Activated T-helper 1 cell treated with anti-CD3 and anti-CD28 coated beads, Interleukin-12 subunit alpha, Interleukin-12 subunit beta, Interleukin-2, Interleukin-4 antibody, amounts not matched to agents 30 ng/mL and 10 ng/mL and 1 ng/mL, durations not matched to agents 14 hours and 24 hours and 36 hours (primary cell): ENCODE results near the gene NEMF. TPM values are rescaled to one million over a fixed set of nuclear protein-coding genes. Genes with fewer than 3 reads are reported as not detected.

Experiments used
- DNase-seq: peaks from one replicate; pipeline ENCODE4 v3.0.0; 2021; ENCODE audit warnings: low spot score
- H3K27ac Mint-ChIP-seq: one replicate; pipeline ENCODE4 v1.8.0; 2021; ENCODE audit warnings: mild to moderate bottlenecking, mixed read lengths
- H3K27me3 Mint-ChIP-seq: one replicate; pipeline ENCODE4 v1.8.0; 2022; ENCODE audit warnings: mild to moderate bottlenecking, moderate library complexity, mixed read lengths; ENCODE audit not compliant: insufficient read depth
- H3K36me3 Mint-ChIP-seq: one replicate; pipeline ENCODE4 v1.8.0; 2021; ENCODE audit warnings: low read depth, mixed read lengths
- H3K4me1 Mint-ChIP-seq: one replicate; pipeline ENCODE4 v1.8.0; 2021; ENCODE audit warnings: low read depth, mixed read lengths
- H3K4me3 Mint-ChIP-seq: one replicate; pipeline ENCODE4 v1.8.0; 2021; ENCODE audit warnings: mild to moderate bottlenecking, moderate library complexity, mixed read lengths
- H3K9me3 Mint-ChIP-seq: one replicate; pipeline ENCODE4 v1.8.0; 2021; ENCODE audit warnings: mixed read lengths
- intact Hi-C: fragments of 100-400 bp; cut with micrococcal nuclease; formaldehyde crosslinking; loops from one replicate; pipeline ENCODE4 v1.15.1; 2024
- total RNA-seq: library from RNA; stranded (reverse); gene quantifications from 2 replicates; pipeline ENCODE4 v1.2.3, GENCODE V29; 2022

NEMF gene
- total RNA-seq, 1 donor from 2014 or later = 79.9 TPM

GRCh38 chr14:49867831-49868719 is 15.5 kb upstream of the NEMF start:
- peak; percentile 92 for DNase-seq
- Mint-ChIP-seq H3K27ac (peak overlapping the region; percentile 97), H3K27me3 (no peaks in the 10 kb centered on the region), H3K36me3 (peaks cover 1% of the 10 kb centered on the region), H3K9me3 (no peaks in the 10 kb centered on the region), H3K4me1 (peaks cover 20% of the 10 kb centered on the region), H3K4me3 (peak overlapping the region; percentile 93)
- intact Hi-C loops = loop anchor here (1.0 kb wide), 7 partner anchors 24 to 444 kb away; partner anchors contain the start of genes DMAC2L, L2HGDH and VCPKMT

- Mint-ChIP-seq H3K4me1 (peaks cover 31% of the 10 kb centered on the region), H3K9me3 (no peaks in the 10 kb centered on the region), H3K36me3 (peaks cover 1% of the 10 kb centered on the region), H3K27ac (no peak overlapping the region), H3K4me3 (no peak overlapping the region), H3K27me3 (peaks cover 6% of the 10 kb centered on the region)
- DNase-seq = peak; percentile 67
- intact Hi-C loops = loop anchor here (1.0 to 2.0 kb wide), 2 partner anchors 240 to 667 kb away; partner anchors contain the start of gene MAP4K5
Observed at GRCh38 chr14:49865431-49865859, 12.9 kb upstream of the NEMF start.

GRCh38 chr14:49863487-49864281 is 11.1 kb upstream of the NEMF start:
- DNase-seq = no peak
- peaks cover 6% of the 10 kb centered on the region for H3K27me3 Mint-ChIP-seq
- intact Hi-C loops = loop anchor here (1.0 to 2.0 kb wide), 6 partner anchors 29 to 669 kb away; partner anchors contain the start of genes DMAC2L, L2HGDH, MAP4K5 and POLE2
- no peaks in the 10 kb centered on the region for H3K9me3 Mint-ChIP-seq
- H3K4me3 Mint-ChIP-seq = no peak overlapping the region
- H3K4me1 Mint-ChIP-seq = peaks cover 16% of the 10 kb centered on the region
- H3K27ac Mint-ChIP-seq = no peak overlapping the region
- H3K36me3 Mint-ChIP-seq = peaks cover 1% of the 10 kb centered on the region

- intact Hi-C loops = loop anchor here (1.0 to 2.0 kb wide), 10 partner anchors 109 to 969 kb away; partner anchors contain the start of genes DMAC2L, L2HGDH, NIN and POLE2
- Mint-ChIP-seq H3K4me3 (no peak overlapping the region), H3K9me3 (no peaks in the 10 kb centered on the region), H3K4me1 (peaks cover 10% of the 10 kb centered on the region), H3K36me3 (no peaks in the 10 kb centered on the region), H3K27me3 (peaks cover 6% of the 10 kb centered on the region), H3K27ac (no peak overlapping the region)
- peak; percentile 81 for DNase-seq
Observed at GRCh38 chr14:49862089-49862673, 9.6 kb upstream of the NEMF start.

GRCh38 chr14:49861699-49862088 is 9.1 kb upstream of the NEMF start:
- no peak overlapping the region for H3K4me3 Mint-ChIP-seq
- no peaks in the 10 kb centered on the region for H3K9me3 Mint-ChIP-seq
- DNase-seq = peak; percentile 54
- intact Hi-C loops = loop anchor here (1.0 to 2.0 kb wide), 11 partner anchors 8 to 970 kb away; partner anchors contain the start of genes DMAC2L, L2HGDH, NIN and POLE2
- H3K27ac Mint-ChIP-seq = no peak overlapping the region
- H3K36me3 Mint-ChIP-seq = no peaks in the 10 kb centered on the region
- peaks cover 6% of the 10 kb centered on the region for H3K27me3 Mint-ChIP-seq
- H3K4me1 Mint-ChIP-seq = peaks cover 10% of the 10 kb centered on the region

GRCh38 chr14:49860988-49861698 is 8.6 kb upstream of the NEMF start:
- no peaks in the 10 kb centered on the region for H3K36me3 Mint-ChIP-seq
- no peaks in the 10 kb centered on the region for H3K9me3 Mint-ChIP-seq
- H3K27ac Mint-ChIP-seq = no peak overlapping the region
- no peak overlapping the region for H3K4me3 Mint-ChIP-seq
- peaks cover 10% of the 10 kb centered on the region for H3K4me1 Mint-ChIP-seq
- peaks cover 6% of the 10 kb centered on the region for H3K27me3 Mint-ChIP-seq
- no peak for DNase-seq
- intact Hi-C loops = loop anchor here (1.0 kb wide), 1 partner anchor 8 kb away; no protein-coding TSS in a partner anchor

- intact Hi-C loops = no loop called here
- Mint-ChIP-seq H3K4me3 (no peak overlapping the region), H3K4me1 (peaks cover 22% of the 10 kb centered on the region), H3K36me3 (no peaks in the 10 kb centered on the region), H3K27me3 (peaks cover 6% of the 10 kb centered on the region), H3K9me3 (no peaks in the 10 kb centered on the region), H3K27ac (no peak overlapping the region)
- DNase-seq = no peak
Observed at GRCh38 chr14:49858383-49858782, 5.8 kb upstream of the NEMF start.

- Mint-ChIP-seq H3K27ac (no peak overlapping the region), H3K4me3 (no peak overlapping the region), H3K36me3 (no peaks in the 10 kb centered on the region), H3K9me3 (no peaks in the 10 kb centered on the region), H3K4me1 (peaks cover 25% of the 10 kb centered on the region), H3K27me3 (peaks cover 4% of the 10 kb centered on the region)
- DNase-seq = no peak
- intact Hi-C loops = no loop called here
Observed at GRCh38 chr14:49857427-49858003, 4.9 kb upstream of the NEMF start.

GRCh38 chr14:49853572-49854375 is 1.2 kb upstream of the NEMF start:
- H3K27me3 Mint-ChIP-seq = no peaks in the 10 kb centered on the region
- peaks cover 50% of the 10 kb centered on the region for H3K4me1 Mint-ChIP-seq
- peak overlapping the region; percentile 96 for H3K4me3 Mint-ChIP-seq
- DNase-seq = peak; percentile 71
- intact Hi-C loops = loop anchor here (1.0 to 5.0 kb wide), 8 partner anchors 8 to 407 kb away; partner anchors contain the start of genes KLHDC2, MGAT2, POLE2 and RPL36AL
- H3K36me3 Mint-ChIP-seq = peaks cover 17% of the 10 kb centered on the region
- peak overlapping the region; percentile 97 for H3K27ac Mint-ChIP-seq
- H3K9me3 Mint-ChIP-seq = no peaks in the 10 kb centered on the region

GRCh38 chr14:49853158-49853477 is 530 bp upstream of the NEMF start:
- H3K27me3 Mint-ChIP-seq = no peaks in the 10 kb centered on the region
- intact Hi-C loops = loop anchor here (1.0 to 5.0 kb wide), 8 partner anchors 8 to 407 kb away; partner anchors contain the start of genes KLHDC2, MGAT2, POLE2 and RPL36AL
- peaks cover 50% of the 10 kb centered on the region for H3K4me1 Mint-ChIP-seq
- H3K9me3 Mint-ChIP-seq = no peaks in the 10 kb centered on the region
- peak overlapping the region; percentile 96 for H3K4me3 Mint-ChIP-seq
- H3K27ac Mint-ChIP-seq = peak overlapping the region; percentile 97
- DNase-seq = no peak
- peaks cover 17% of the 10 kb centered on the region for H3K36me3 Mint-ChIP-seq

- DNase-seq = no peak
- H3K4me3 Mint-ChIP-seq = peak overlapping the region; percentile 96
- intact Hi-C loops = loop anchor here (2.0 to 5.0 kb wide), 3 partner anchors 83 to 231 kb away; partner anchors contain the start of genes KLHDC2, MGAT2, POLE2 and RPL36AL
- peak overlapping the region; percentile 97 for H3K27ac Mint-ChIP-seq
- H3K4me1 Mint-ChIP-seq = peaks cover 50% of the 10 kb centered on the region
- H3K27me3 Mint-ChIP-seq = no peaks in the 10 kb centered on the region
- H3K9me3 Mint-ChIP-seq = no peaks in the 10 kb centered on the region
- peaks cover 19% of the 10 kb centered on the region for H3K36me3 Mint-ChIP-seq
Observed at GRCh38 chr14:49851813-49852212, 775 bp downstream of the NEMF start.
